ENCODE results near the gene TMEM39A.

The TMEM39A gene

GRCh38 chr3:119453822-119454221 is 9.6 kb downstream of the TMEM39A start:
- no peak for DNase-seq

- no peak for DNase-seq
Observed at GRCh38 chr3:119444590-119444989, 18.8 kb downstream of the TMEM39A start.

GRCh38 chr3:119443179-119443578 is 20.2 kb downstream of the TMEM39A start:
- DNase-seq = no peak

- DNase-seq = no peak
Observed at GRCh38 chr3:119437691-119438258, 25.6 kb downstream of the TMEM39A start.

- no peak for DNase-seq
Observed at GRCh38 chr3:119436977-119437376, 26.4 kb downstream of the TMEM39A start.

GRCh38 chr3:119434703-119435102 is 28.7 kb downstream of the TMEM39A start:
- DNase-seq = no peak

GRCh38 chr3:119433613-119434325 is 29.6 kb downstream of the TMEM39A start:
- no peak for DNase-seq

GRCh38 chr3:119428538-119428937 is 34.9 kb downstream of the TMEM39A start:
- no peak for DNase-seq

- no peak for DNase-seq
Observed at GRCh38 chr3:119427669-119428068, 35.7 kb downstream of the TMEM39A start.

GRCh38 chr3:119420196-119420595 is 43.2 kb downstream of the TMEM39A start:
- DNase-seq = peak; percentile 25

GRCh38 chr3:119418641-119419040 is 44.8 kb downstream of the TMEM39A start:
- no peak for DNase-seq

- no peak for DNase-seq
Observed at GRCh38 chr3:119417771-119418512, 45.5 kb downstream of the TMEM39A start.

GRCh38 chr3:119416873-119417272 is 46.5 kb downstream of the TMEM39A start:
- no peak for DNase-seq

GRCh38 chr3:119413603-119414280 is 49.7 kb downstream of the TMEM39A start:
- no peak for DNase-seq

GRCh38 chr3:119409844-119410243 is 53.6 kb downstream of the TMEM39A start:
- no peak for DNase-seq

GRCh38 chr3:119408243-119408950 is 55.0 kb downstream of the TMEM39A start:
- no peak for DNase-seq

GRCh38 chr3:119405315-119405714 is 58.1 kb downstream of the TMEM39A start:
- no peak for DNase-seq

- DNase-seq = no peak
Observed at GRCh38 chr3:119403201-119403600, 60.2 kb downstream of the TMEM39A start.

- DNase-seq = no peak
Observed at GRCh38 chr3:119402791-119403190, 60.6 kb downstream of the TMEM39A start.

GRCh38 chr3:119401503-119402440 is 61.6 kb downstream of the TMEM39A start:
- DNase-seq = no peak

GRCh38 chr3:119401069-119401468 is 62.3 kb downstream of the TMEM39A start:
- no peak for DNase-seq

GRCh38 chr3:119400466-119400865 is 62.9 kb downstream of the TMEM39A start:
- DNase-seq = no peak
